ENCODE data around the gene EHBP1. TPM values are rescaled to one million over a fixed set of nuclear protein-coding genes. Genes with fewer than 3 reads are reported as not detected.
"Not testable (repeated sequence)": the region's sequence is repeated elsewhere in the genome, so short reads cannot be mapped to it uniquely, and the experiment has no call there.

EHBP1 gene
- polyA plus RNA-seq, 6 donors from 2014 or later = 1.4 to 18.3 (median 16.2) TPM

DNA sequence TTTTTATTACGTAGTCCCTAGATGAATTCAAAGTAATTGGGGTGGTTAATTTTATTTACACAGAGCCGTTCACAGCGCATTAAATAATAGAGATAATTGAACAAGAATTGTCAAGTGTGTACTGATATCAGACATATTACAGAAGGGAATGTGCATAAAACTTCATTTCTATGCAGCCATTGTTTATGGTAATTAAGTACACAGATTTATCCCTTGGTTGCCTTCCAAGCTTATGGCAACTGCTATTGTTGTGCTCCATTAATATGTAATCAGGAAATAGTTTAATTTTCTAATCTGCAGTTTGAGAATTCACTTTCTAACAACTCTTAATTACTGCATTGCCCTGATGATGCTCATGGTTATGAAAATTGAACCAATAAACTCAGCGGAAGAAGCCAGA is 297.8 kb downstream of the EHBP1 start:
- no peak overlapping the region for H3K4me3 Mint-ChIP-seq
- ATAC-seq (ENCODE audit: low read depth in 2 of 2) = no peak
- DNase-seq = no peak
- H3K4me1 Mint-ChIP-seq = no peaks in the 10 kb centered on the region
- no peaks in the 10 kb centered on the region for H3K27me3 Mint-ChIP-seq
- H3K9me3 Mint-ChIP-seq = no peaks in the 10 kb centered on the region
- H3K27ac Mint-ChIP-seq = no peak overlapping the region
- peaks cover 22 to 26% of the 10 kb centered on the region in 2 donors for H3K36me3 Mint-ChIP-seq

DNA sequence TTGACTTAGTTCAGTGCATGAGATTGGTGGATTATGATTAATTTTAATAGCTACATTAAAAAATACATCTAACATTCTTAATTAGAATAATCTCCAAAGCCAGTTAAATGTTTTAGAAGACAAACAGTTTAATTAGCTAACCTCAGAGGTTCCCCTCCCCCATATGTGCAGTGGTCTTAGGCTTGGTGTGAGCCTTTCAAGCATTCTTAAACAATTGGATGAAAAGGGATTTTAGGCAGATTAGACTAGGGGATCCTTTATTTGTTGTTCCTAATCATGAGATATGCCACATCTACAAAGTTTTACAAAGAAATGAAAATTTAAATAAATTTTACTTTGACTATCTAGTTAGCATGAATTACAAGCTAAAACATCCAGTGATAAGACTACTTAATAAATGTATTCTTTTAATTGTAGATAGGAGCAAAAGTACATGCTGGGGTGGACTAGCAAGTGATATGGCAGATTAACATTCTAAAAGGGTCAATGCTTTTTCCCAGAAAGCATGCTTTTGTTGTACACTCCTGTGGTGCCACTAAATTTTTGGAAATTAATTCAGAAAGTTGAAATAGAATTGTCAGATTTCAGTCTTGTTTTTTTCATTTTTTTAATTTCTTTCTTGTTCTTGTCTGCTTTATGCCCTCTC is 302.4 kb downstream of the EHBP1 start:
- peaks cover 7 to 19% of the 10 kb centered on the region in 2 donors for H3K36me3 Mint-ChIP-seq
- ATAC-seq (ENCODE audit: low read depth in 2 of 2) (no peak), DNase-seq (no peak)
- H3K27me3 Mint-ChIP-seq = no peaks in the 10 kb centered on the region
- H3K9me3 Mint-ChIP-seq = no peaks in the 10 kb centered on the region
- H3K4me3 Mint-ChIP-seq = no peak overlapping the region
- H3K27ac Mint-ChIP-seq = no peak overlapping the region
- no peaks in the 10 kb centered on the region for H3K4me1 Mint-ChIP-seq

DNA sequence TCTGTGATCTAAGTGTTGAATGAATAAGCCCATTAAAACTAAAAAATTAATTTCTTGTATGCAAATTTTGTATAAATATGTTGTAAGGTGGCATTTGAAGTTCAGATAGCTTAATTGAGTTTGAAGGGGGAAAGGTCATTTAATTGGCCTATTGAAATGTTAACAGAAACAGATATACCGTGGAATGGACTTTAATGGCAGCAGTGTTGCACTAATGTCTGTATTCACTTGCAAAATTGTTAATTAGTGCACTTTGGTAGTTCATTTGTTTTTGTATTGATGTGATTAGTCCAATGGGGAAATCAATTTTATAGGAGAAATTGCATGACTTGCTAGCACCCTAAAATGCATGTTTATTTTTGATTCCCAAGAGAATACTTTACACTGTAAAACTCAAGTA is 303.3 kb downstream of the EHBP1 start:
- ATAC-seq (ENCODE audit: low read depth in 2 of 2) (no peak), DNase-seq (no peak)
- H3K4me1 Mint-ChIP-seq = no peaks in the 10 kb centered on the region
- no peak overlapping the region for H3K27ac Mint-ChIP-seq
- H3K4me3 Mint-ChIP-seq = no peak overlapping the region
- no peaks in the 10 kb centered on the region for H3K9me3 Mint-ChIP-seq
- peaks cover 5 to 23% of the 10 kb centered on the region in 2 donors for H3K36me3 Mint-ChIP-seq
- no peaks in the 10 kb centered on the region for H3K27me3 Mint-ChIP-seq

DNA sequence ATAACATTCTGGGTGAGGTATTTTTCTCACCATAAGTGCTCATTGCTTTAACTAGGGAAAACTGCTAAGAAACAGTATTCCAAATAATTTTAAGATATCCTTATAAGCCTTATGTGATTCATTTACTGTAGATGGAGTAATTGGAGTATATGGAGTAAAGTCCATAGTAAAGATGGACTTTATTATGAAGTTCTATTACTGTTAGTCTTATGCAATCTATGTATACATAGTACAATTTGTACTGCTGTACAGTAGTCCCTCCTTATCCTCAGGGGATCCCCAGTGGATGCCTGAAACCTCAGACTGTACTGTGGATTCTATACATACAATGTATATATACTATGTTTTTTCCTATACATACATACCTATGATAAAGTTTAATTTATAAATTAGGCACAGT is 304.0 kb downstream of the EHBP1 start:
- ATAC-seq (ENCODE audit: low read depth in 2 of 2) = no peak
- Mint-ChIP-seq H3K27me3 (no peaks in the 10 kb centered on the region), H3K4me1 (no peaks in the 10 kb centered on the region), H3K36me3 (peaks cover 0 to 20% of the 10 kb centered on the region in 2 donors), H3K27ac (no peak overlapping the region), H3K9me3 (no peaks in the 10 kb centered on the region), H3K4me3 (no peak overlapping the region)
- DNase-seq = no peak

DNA sequence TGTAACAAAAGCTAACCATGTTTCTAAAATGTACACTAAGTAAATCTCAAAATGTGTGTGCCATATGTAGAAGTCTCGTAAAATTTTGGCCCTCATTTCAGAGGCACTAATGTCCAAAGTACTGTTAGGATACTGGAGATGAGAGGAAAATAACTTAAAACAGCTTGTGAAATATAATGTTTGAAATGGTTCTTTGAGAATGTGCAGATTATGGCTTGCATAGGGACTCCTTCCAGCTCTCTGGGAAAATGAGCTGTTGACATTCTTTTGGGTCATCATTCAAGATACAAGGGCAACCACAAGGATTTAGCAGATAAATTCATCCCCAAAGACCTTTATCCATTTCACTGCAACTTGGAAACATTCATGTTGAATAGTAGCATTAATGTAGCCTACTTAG is 307.0 kb downstream of the EHBP1 start:
- H3K4me1 Mint-ChIP-seq = no peaks in the 10 kb centered on the region
- no peak for ATAC-seq (ENCODE audit: low read depth in 2 of 2)

DNA sequence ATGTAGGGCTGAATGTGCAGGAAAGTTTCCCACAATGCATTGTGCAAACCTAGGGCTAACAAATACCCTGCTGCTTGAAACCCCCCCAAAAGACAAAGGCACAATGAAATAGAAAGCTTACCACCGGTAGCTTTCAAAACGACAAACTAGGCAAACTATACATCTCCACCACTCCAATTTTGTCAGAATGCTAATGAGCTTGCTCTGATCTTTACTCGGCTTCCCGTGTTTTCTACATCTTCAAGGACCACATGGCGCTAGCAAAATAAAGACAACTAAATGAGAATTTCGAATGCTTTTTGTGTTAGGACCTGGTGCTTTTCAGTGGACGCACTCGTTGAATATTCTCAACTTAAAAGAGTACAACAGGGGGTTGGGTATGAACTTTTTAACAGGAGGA is 307.9 kb downstream of the EHBP1 start:
- ATAC-seq (ENCODE audit: low read depth in 2 of 2) = no peak
- Mint-ChIP-seq H3K36me3 (peaks cover 0 to 20% of the 10 kb centered on the region in 2 donors), H3K4me3 (no peak overlapping the region), H3K27me3 (no peaks in the 10 kb centered on the region), H3K27ac (no peak overlapping the region), H3K4me1 (no peaks in the 10 kb centered on the region), H3K9me3 (no peaks in the 10 kb centered on the region)
- DNase-seq = no peak

More for the DNA sequence above, 307.0 kb downstream of the EHBP1 start:
- H3K4me3 Mint-ChIP-seq = no peak overlapping the region
- no peak overlapping the region for H3K27ac Mint-ChIP-seq
- peaks cover 0 to 20% of the 10 kb centered on the region in 2 donors for H3K36me3 Mint-ChIP-seq
- DNase-seq = no peak
- no peaks in the 10 kb centered on the region for H3K9me3 Mint-ChIP-seq
- no peaks in the 10 kb centered on the region for H3K27me3 Mint-ChIP-seq

DNA sequence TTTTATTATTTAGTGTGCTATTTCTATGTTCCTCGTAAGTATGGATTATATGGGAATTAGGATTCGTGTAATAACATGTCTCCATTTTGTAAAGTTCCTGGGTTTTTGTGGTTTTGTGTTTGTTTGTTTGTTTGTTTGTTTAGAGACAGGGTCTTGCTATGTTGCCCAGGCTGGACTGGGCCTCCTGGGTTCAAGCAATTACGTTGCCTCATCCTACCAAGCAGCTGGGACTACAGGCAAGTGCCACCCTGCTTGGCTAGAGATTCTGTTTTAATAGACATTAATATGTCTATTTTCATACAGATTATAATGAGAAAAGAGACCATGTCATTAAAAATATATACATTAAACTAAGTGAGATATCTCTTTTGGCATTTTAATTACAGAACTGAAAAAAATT is 309.9 kb downstream of the EHBP1 start:
- H3K36me3 Mint-ChIP-seq = peaks cover 0 to 15% of the 10 kb centered on the region in 2 donors
- no peak for ATAC-seq (ENCODE audit: low read depth in 2 of 2)

DNA sequence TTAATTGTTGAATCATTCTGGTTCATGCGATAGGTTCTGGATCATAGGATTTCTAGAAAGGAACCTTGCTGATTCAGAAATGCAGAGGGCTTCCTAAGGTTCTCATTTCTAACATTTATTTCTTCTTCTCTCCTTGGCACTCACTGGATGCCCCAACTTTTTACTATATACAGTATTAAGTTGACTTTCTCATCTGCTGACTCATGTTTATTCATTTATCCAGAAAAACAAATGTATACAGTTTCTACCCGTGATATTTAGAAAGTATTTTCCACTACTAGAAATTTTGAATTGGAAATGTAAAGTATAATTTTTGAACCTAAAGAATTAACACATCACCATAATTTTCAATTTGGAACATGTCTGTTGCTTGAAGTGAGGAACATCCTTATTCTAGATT is 312.9 kb downstream of the EHBP1 start:
- Mint-ChIP-seq H3K4me3 (no peak overlapping the region), H3K36me3 (peaks cover 0 to 8% of the 10 kb centered on the region in 2 donors), H3K27me3 (no peaks in the 10 kb centered on the region), H3K9me3 (peaks cover 0 to 1% (median 0%) of the 10 kb centered on the region in 7 donors), H3K27ac (no peak overlapping the region), H3K4me1 (no peaks in the 10 kb centered on the region)
- no peak for ATAC-seq (ENCODE audit: low read depth in 2 of 2)
- no peak for DNase-seq

More for the DNA sequence above, 309.9 kb downstream of the EHBP1 start:
- no peaks in the 10 kb centered on the region for H3K9me3 Mint-ChIP-seq
- no peak for DNase-seq
- no peaks in the 10 kb centered on the region for H3K4me1 Mint-ChIP-seq
- H3K27ac Mint-ChIP-seq = no peak overlapping the region
- no peaks in the 10 kb centered on the region for H3K27me3 Mint-ChIP-seq
- no peak overlapping the region for H3K4me3 Mint-ChIP-seq

DNA sequence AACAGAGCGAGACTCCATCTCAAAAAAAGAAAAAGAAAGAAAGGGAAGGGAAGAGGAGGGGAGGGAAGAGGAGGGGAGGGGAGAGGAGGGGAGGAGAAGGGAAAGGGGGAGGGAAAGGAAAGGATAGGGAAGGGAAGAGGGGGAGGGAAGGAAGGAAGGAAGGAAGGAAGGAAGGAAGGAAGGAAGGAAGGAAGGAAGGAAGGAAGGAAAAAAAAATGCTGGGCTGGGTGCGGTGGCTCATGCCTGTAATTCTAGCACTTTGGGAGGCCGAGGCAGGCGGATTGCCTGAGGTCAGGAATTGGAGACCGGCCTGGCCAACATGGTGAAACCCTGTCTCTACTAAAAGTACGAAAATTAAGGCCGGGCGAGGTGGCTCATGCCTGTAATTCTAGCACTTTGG is 314.2 kb downstream of the EHBP1 start:
- H3K9me3 Mint-ChIP-seq; H3K36me3 Mint-ChIP-seq; H3K4me3 Mint-ChIP-seq; H3K27ac Mint-ChIP-seq; H3K4me1 Mint-ChIP-seq; H3K27me3 Mint-ChIP-seq; DNase-seq; ATAC-seq (ENCODE audit: low read depth in 2 of 2): not testable (repeated sequence)

DNA sequence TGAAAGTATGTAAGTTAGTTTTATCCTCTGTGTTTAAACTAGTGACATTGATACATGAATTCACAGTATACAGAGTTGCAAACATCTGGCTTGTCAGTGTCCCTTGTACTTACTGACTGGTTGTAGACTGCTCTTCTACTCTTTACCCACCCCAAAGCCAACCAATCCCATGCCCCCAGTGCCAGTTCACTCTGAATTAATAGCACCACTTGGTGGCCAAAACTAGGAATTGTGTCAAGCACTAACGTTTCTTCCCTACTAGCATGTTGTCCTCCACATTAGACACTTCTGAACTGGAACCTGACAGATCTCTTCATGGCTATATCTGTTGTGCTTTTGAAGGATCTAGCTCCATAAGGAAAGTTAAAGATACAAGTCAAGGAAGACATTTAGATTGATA is 317.9 kb downstream of the EHBP1 start:
- peaks cover 0 to 17% of the 10 kb centered on the region in 2 donors for H3K36me3 Mint-ChIP-seq
- no peak for ATAC-seq (ENCODE audit: low read depth in 2 of 2)
- no peaks in the 10 kb centered on the region for H3K4me1 Mint-ChIP-seq
- H3K27me3 Mint-ChIP-seq = no peaks in the 10 kb centered on the region
- peaks cover 0 to 1% (median 0%) of the 10 kb centered on the region in 7 donors for H3K9me3 Mint-ChIP-seq
- no peak overlapping the region for H3K4me3 Mint-ChIP-seq
- DNase-seq = no peak
- no peak overlapping the region for H3K27ac Mint-ChIP-seq

DNA sequence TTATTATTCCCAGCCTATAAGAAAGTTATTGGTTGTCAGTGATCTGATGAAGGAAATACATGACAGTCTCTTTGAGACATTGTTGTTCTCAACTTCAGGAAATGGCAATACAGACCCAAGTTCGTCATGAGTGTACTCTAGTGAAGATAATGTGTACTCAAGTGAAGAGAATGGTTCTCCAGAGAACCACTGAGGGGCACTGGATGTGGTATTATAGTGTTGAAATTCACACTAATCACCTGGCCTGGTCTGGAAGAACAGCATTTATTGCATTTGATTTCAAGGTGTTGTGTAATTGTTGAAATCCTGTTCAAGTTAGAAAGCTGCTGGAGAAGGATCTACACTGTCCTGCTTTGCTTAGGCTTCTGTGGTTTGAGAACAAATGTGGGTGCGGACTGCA is 321.7 kb downstream of the EHBP1 start:
- H3K4me3 Mint-ChIP-seq = no peak overlapping the region
- DNase-seq (no peak), ATAC-seq (ENCODE audit: low read depth in 2 of 2) (no peak)
- H3K4me1 Mint-ChIP-seq = no peaks in the 10 kb centered on the region
- no peaks in the 10 kb centered on the region for H3K27me3 Mint-ChIP-seq
- peaks cover 0 to 17% of the 10 kb centered on the region in 2 donors for H3K36me3 Mint-ChIP-seq
- H3K27ac Mint-ChIP-seq = peak overlapping the region in 1 of 6 donors; percentile 39
- H3K9me3 Mint-ChIP-seq = peaks cover 0 to under 1% (median 0%) of the 10 kb centered on the region in 7 donors

DNA sequence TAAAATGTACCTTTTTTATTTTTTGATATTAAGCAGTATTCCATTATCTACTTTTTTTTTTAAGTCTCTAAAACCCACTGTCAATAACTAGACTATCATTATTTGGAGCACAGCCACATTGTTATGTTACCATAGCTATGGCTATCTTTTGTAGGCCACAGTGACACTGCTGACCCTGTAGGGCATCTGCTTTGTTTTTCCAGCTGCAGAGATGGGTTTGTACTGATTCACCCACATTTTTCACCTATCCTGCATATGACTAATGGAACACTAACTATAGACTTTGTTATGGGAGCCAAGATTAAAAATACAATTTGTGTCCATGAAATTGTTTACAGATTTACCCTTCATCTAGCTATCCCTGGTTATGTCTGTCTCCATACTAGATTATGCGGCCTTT is 323.5 kb downstream of the EHBP1 start:
- H3K36me3 Mint-ChIP-seq = peaks cover 0 to 17% of the 10 kb centered on the region in 2 donors
- no peaks in the 10 kb centered on the region for H3K9me3 Mint-ChIP-seq
- peak overlapping the region in 1 of 8 donors; percentile 43 for H3K4me3 Mint-ChIP-seq
- H3K4me1 Mint-ChIP-seq = no peaks in the 10 kb centered on the region
- no peaks in the 10 kb centered on the region for H3K27me3 Mint-ChIP-seq
- no peak overlapping the region for H3K27ac Mint-ChIP-seq
- DNase-seq (no peak), ATAC-seq (ENCODE audit: low read depth in 2 of 2) (no peak)

DNA sequence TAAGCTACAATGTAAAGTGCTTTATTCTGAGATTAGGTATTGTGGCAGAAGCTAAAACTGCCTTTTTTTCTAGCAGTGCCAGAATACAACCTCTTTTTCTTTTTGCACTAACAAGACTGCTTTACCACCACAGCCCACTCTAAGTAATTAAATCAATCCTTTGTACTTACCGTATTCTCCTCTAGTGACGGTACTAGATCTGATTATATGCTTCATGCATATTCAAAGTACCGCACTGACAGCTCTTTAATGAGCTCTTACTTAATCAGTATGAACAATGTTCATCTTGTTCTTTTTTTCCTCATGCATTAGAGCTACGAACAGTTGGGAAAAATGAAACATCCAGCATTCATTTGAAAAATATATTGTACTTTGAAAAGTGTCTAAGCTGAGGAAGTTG is 329.0 kb downstream of the EHBP1 start:
- no peak for ATAC-seq (ENCODE audit: low read depth in 2 of 2)
- Mint-ChIP-seq H3K27ac (no peak overlapping the region), H3K36me3 (peaks cover 0 to 13% of the 10 kb centered on the region in 2 donors)

DNA sequence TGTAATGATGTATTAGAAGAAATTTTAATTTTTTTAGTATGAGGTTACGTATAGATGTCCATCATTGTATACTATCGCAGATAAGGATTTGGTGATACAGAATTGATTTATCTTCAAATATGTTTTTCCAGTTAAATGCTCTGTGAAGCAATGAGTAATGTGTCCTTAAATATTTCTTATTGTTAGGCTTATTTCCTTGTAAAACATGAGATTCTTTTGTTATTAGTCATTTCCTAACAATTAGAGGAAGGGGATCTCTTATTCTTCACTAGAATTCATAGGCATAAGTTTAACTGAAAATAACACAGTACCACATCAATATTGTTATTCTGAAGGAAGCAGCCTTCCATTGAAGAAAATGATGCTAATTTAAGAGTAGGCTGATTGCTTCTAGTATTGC is 329.7 kb downstream of the EHBP1 start:
- no peaks in the 10 kb centered on the region for H3K4me1 Mint-ChIP-seq
- ATAC-seq (ENCODE audit: low read depth in 2 of 2) (no peak), DNase-seq (no peak)
- no peak overlapping the region for H3K4me3 Mint-ChIP-seq
- H3K36me3 Mint-ChIP-seq = peaks cover 0 to 12% of the 10 kb centered on the region in 2 donors
- peaks cover 0 to 4% (median 0%) of the 10 kb centered on the region in 3 donors for H3K27me3 Mint-ChIP-seq
- H3K9me3 Mint-ChIP-seq = no peaks in the 10 kb centered on the region
- no peak overlapping the region for H3K27ac Mint-ChIP-seq

More for the DNA sequence above, 329.0 kb downstream of the EHBP1 start:
- H3K27me3 Mint-ChIP-seq = peaks cover 0 to 4% (median 0%) of the 10 kb centered on the region in 3 donors
- H3K4me3 Mint-ChIP-seq = no peak overlapping the region
- no peak for DNase-seq
- H3K4me1 Mint-ChIP-seq = no peaks in the 10 kb centered on the region
- H3K9me3 Mint-ChIP-seq = no peaks in the 10 kb centered on the region

DNA sequence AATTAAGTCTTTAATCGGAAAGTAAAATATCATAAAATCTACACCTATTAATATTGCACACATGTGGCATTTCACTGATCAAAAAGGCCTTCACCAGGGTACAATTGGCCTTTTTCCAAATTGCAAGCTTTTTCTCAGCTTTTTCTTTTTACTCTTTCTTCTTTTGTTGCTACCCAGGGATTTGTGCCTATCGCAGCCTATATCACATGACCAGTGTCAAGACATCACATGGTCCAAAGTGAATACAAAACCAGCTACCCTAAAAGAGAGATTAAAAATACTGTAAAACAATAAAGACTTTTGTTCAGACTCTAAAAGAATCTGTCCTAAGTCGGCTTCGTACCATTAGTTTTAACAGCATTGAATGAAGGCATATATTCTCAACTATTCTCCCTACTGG is 330.1 kb downstream of the EHBP1 start:
- no peaks in the 10 kb centered on the region for H3K9me3 Mint-ChIP-seq
- H3K4me3 Mint-ChIP-seq = no peak overlapping the region
- no peaks in the 10 kb centered on the region for H3K4me1 Mint-ChIP-seq
- H3K27me3 Mint-ChIP-seq = peaks cover 0 to 4% (median 0%) of the 10 kb centered on the region in 3 donors
- peaks cover 0 to 17% of the 10 kb centered on the region in 2 donors for H3K36me3 Mint-ChIP-seq
- no peak overlapping the region for H3K27ac Mint-ChIP-seq
- DNase-seq (no peak), ATAC-seq (ENCODE audit: low read depth in 2 of 2) (no peak)

Data from naive B cell (primary cell).